AG04450 (cell line): ENCODE measurements around the gene BMPER. TPM values are rescaled to one million over a fixed set of nuclear protein-coding genes. Genes with fewer than 3 reads are reported as not detected.
A peak's percentile ranks its signal among the peaks of the same experiment; 100 is the strongest.

Experiments used
- CTCF ChIA-PET: fragments of 300-600, 350-600 bp; formaldehyde crosslinking; extraction: SDS; loops from one replicate; lab custom pipeline; 2022; ENCODE audit warnings: antibody characterized with exemption, inconsistent platforms; lab: Charles Lee
- POLR2A ChIA-PET: fragments of 350-600 bp; formaldehyde crosslinking; extraction: SDS; loops from one replicate; lab custom pipeline; 2021; ENCODE audit warnings: antibody characterized with exemption, inconsistent platforms; lab: Yijun Ruan, JAX
- DNase-seq: peaks from one replicate; pipeline ENCODE4 v3.0.0-alpha.2; 2011; ENCODE audit warnings: low read depth, low spot score
- H3K27ac ChIP-seq: one replicate; pipeline ENCODE4 v1.5.1; 2012; ENCODE audit warnings: low read depth, low read length, control low read depth
- H3K27me3 ChIP-seq: one replicate; pipeline ENCODE4 v1.6.0; 2012; ENCODE audit warnings: low read length; ENCODE audit not compliant: control insufficient read depth, insufficient read depth
- H3K4me3 ChIP-seq: 2 replicates; pipeline ENCODE4 v1.5.1; 2011; ENCODE audit warnings: mild to moderate bottlenecking, low read depth, low read length, control low read depth
- H3K9me3 ChIP-seq: 2 replicates; pipeline ENCODE4 v1.5.1; 2012; ENCODE audit warnings: low read length; ENCODE audit not compliant: control insufficient read depth, insufficient read depth
- polyA plus RNA-seq: library from polyadenylated mRNA; depleted of rRNA; stranded (reverse); fragments of >200 nt; gene quantifications from 2 replicates; pipeline ENCODE4 v1.2.3, GENCODE V29; 2011
- TF ChIP-seq, protein P1 (sequence below): IDR thresholded peaks from 2 replicates; pipeline ENCODE4 v1.5.1; 2011; ENCODE audit warnings: low read depth, low read length, control low read depth, inconsistent platforms

Gene BMPER
- polyA plus RNA-seq, 1 experiment: 1.1 TPM

DNA sequence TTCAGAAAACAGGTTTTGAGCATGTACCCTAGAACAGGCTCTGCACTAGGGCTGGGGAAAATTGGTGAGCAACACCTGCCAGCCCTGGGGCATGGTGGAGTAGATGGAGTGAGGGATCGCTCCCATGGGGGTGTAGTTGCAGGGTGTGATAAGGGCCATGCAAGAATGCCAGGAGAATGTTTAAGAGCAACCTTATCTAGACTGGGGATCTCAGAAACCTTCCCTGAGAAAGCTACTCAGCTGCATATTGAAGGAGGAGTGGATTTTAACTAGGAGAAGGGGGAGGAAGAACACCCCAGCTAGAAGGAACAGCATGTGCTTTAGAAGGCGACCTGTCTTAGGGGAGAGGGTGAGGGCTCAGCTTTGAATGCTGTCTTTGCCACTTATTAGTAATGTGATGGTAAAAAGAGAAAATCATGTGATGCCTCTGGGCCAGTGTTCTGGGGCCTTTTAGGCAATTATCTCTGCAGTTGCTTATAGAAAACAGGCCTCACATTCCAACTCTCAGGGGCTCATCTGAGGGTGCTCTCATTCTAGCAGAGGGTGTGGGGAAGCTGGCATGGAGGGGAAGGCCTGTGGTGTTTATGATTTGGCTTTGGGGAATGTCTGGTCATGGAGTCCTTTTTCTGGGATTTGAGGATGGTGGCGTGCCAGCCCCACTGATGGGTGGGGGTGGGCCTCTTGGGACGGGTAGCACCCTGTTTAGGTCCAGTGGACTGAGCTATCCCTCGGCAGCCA lies 225.4 kb downstream of the BMPER start:
- DNase-seq: no peak
- TF ChIP-seq, protein P1, sequence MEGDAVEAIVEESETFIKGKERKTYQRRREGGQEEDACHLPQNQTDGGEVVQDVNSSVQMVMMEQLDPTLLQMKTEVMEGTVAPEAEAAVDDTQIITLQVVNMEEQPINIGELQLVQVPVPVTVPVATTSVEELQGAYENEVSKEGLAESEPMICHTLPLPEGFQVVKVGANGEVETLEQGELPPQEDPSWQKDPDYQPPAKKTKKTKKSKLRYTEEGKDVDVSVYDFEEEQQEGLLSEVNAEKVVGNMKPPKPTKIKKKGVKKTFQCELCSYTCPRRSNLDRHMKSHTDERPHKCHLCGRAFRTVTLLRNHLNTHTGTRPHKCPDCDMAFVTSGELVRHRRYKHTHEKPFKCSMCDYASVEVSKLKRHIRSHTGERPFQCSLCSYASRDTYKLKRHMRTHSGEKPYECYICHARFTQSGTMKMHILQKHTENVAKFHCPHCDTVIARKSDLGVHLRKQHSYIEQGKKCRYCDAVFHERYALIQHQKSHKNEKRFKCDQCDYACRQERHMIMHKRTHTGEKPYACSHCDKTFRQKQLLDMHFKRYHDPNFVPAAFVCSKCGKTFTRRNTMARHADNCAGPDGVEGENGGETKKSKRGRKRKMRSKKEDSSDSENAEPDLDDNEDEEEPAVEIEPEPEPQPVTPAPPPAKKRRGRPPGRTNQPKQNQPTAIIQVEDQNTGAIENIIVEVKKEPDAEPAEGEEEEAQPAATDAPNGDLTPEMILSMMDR: no peak
- Histone ChIP-seq H3K27me3 (no peaks in the 10 kb centered on the region), H3K9me3 (no peaks in the 10 kb centered on the region), H3K27ac (no peak overlapping the region), H3K4me3 (no peak overlapping the region)
- ChIA-PET POLR2A (no interaction called here), CTCF (no interaction called here)

DNA sequence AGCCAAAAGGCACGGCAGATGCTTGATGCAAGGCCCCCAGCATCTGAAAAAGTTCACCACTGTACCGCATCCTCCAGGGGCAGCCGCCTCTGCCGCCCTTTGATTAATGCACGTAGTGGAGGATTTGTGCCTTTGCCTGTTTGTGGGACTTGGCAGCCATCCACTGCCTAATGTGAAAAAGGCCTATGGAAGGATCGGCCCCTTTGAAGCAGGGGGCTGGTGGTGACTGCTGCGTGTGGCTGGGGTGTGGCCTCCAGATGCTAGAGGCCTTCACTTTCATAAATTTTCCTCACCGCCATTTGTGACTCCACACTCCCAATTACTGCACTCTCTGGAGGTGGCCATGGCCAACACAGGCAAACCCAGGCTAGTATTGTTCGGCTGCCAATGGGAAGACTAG lies 226.0 kb downstream of the BMPER start:
- DNase-seq: no peak
- Histone ChIP-seq H3K9me3 (no peaks in the 10 kb centered on the region), H3K4me3 (no peak overlapping the region), H3K27ac (no peak overlapping the region), H3K27me3 (no peaks in the 10 kb centered on the region)
- POLR2A ChIA-PET: no interaction called here
- CTCF ChIA-PET: no interaction called here
- TF ChIP-seq, protein P1: no peak

DNA sequence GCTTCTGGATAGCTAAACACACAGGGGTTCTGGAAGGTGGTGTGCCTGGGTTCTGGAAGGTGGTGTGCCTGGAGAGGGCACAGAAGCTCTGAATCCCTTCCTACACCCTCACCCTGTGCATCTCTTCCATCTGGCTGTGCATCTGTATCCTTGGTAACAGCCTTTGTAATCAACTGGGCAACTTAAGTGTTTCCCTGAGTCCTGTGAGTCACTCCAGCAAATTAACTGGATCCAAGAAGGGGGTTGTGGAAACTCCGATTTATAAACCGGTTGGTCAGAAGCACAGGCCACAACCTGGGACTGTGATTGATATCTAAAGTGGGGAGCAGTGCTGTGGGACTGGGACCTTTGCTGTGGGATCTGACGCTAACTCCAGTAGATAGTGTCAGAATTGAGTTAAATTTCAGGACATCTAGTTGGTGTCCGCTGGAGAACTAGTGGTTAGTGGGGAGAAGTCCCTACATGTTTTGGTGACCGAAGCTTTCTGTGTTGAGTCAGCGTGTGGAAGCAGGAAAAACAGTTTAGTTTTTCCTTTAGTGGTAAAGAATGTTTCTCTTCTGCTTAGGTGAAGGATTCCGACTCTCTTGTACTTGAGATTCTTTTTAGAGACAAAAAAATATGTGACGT lies 228.1 kb downstream of the BMPER start:
- Histone ChIP-seq H3K27me3 (no peaks in the 10 kb centered on the region), H3K27ac (peak overlapping the region; percentile 78), H3K4me3 (no peak overlapping the region), H3K9me3 (no peaks in the 10 kb centered on the region)
- ChIA-PET POLR2A (no interaction called here), CTCF (interaction anchor here (0.6 to 4.0 kb wide), 14 partner anchors 13 to 890 kb away, joined by 3 to 41 read pairs (median 6); no protein-coding TSS in a partner anchor)
- peak; percentile 52 for DNase-seq
- TF ChIP-seq, protein P1: no peak

DNA sequence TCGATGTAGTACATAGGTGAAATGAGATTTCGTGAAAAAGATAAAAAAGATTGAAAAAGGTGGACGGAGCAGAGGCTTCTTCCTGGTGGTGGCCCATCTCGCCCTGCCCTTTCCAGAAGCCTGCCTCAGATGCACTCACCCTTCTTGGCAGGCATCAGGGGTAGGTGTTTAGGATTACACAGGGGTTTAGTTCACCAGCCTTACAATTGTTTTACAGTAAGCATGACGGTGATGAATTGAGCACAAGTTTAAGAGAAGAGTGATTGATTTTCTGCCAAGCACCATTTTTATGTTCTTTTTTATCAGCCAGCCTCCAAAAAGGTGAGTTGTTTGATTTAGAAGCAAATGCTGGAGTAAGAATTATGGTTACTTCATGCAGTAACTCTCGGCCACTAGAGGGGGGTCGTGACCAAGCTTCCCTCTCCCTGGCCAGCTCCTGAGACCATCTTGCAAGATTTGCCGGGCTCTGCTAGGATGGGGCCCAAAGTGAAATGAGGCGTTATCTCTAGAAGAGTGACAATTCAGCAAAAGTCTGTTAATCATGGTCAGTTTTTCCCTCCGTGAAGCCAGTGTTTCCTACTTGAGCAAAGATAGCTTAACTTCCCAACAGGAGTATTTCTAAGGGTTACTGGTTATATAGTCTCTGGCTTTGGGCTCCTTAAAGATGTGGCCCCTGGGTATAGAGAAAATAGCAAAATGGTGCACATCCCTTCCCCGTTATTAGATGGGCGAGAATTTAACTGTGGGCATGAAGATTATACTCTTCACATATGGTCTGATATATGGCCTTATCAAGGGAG lies 228.8 kb downstream of the BMPER start:
- POLR2A ChIA-PET: no interaction called here
- Histone ChIP-seq H3K27ac (peak overlapping the region; percentile 55), H3K27me3 (no peaks in the 10 kb centered on the region), H3K9me3 (no peaks in the 10 kb centered on the region), H3K4me3 (no peak overlapping the region)
- peak; percentile 52 for DNase-seq
- CTCF ChIA-PET: interaction anchor here (0.6 to 4.0 kb wide), 30 partner anchors 9 to 1420 kb away, joined by 3 to 41 read pairs (median 4); no protein-coding TSS in a partner anchor
- TF ChIP-seq, protein P1: peak; percentile 87
